ENCODE measurements around the gene THAP11. TPM values are rescaled to one million over a fixed set of nuclear protein-coding genes. Genes with fewer than 3 reads are reported as not detected.

The THAP11 gene
- total RNA-seq, 1 donor from 2014 or later = 48.7 TPM

DNA sequence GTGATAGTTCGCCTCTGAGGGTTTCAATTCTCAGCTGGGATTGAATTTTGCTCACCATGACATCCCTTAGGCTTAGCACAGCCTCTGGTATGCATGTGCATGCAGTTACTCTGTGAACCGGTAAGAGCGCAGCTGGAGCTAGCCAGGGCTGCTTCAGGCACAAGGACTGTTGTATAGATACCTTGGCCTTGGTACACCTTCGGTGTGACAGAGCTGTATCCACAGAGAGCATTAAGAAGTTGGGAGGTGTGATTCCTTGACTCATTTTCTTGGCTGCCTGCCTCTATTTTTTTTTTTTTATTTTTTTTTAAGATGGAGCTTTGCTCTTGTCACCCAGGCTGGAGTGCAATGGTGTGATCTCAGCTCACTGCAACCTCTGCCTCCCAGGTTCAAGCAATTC lies 2.4 kb downstream of the THAP11 start:
- H3K27me3 Mint-ChIP-seq = no peaks in the 10 kb centered on the region
- peaks cover 14% of the 10 kb centered on the region for H3K36me3 Mint-ChIP-seq (ENCODE audit: low read depth)
- H3K4me3 Mint-ChIP-seq = peak overlapping the region; percentile 88
- H3K27ac Mint-ChIP-seq = peak overlapping the region; percentile 48
- no peak for DNase-seq
- H3K4me1 Mint-ChIP-seq = peaks cover 34% of the 10 kb centered on the region
- intact Hi-C loops (cut with micrococcal nuclease) = loop anchor here (10.0 kb wide), 1 partner anchor 600 kb away; the partner anchor contains the start of genes FHOD1 and SLC9A5
- H3K9me3 Mint-ChIP-seq = no peaks in the 10 kb centered on the region

DNA sequence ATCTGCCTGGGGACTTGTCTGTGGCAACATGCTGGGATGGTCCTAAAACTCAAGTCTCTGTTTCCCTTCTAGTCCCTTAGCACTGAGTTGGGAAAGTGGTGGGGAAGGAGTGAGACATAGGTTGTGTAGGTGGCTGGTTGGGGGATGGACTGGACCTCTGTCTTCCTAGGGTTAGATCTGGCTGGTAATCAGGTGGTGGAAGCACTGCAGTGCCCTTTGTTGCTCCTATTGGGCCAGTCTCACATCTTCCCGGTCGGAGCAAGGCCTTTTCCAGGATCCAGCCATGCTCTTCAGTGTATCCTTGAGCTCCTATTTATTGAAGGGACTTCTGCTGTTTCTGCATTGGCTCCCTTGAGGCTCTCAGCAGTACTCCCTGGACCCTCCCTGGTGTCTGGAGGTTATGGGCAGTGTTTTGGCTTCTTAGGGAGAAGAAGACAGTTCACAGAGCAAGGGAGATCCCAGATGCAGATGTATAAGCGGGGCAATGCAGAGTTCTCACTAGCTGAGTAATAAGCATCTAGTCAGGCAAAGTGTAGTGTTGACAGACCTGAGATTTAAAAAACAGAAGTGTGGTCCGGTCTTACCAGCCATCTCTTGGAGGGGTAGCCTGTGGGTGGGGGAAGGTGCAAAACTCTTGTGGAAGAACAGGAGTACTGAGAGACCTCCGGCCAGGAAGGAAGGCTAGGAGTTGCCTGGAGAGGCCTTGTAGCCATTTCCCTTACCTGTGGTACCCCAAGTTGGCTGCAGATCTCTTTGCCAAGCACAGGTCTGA lies 3.4 kb downstream of the THAP11 start:
- H3K9me3 Mint-ChIP-seq = no peaks in the 10 kb centered on the region
- peak overlapping the region; percentile 85 for H3K27ac Mint-ChIP-seq
- H3K4me1 Mint-ChIP-seq = peaks cover 34% of the 10 kb centered on the region
- H3K27me3 Mint-ChIP-seq = no peaks in the 10 kb centered on the region
- peak; percentile 70 for DNase-seq
- intact Hi-C loops (cut with micrococcal nuclease) = loop anchor here (1.0 to 10.0 kb wide), 8 partner anchors 12 to 601 kb away; partner anchors contain the start of genes ACD, FHOD1, GFOD2 and NFATC3
- H3K36me3 Mint-ChIP-seq (ENCODE audit: low read depth) = peaks cover 17% of the 10 kb centered on the region
- H3K4me3 Mint-ChIP-seq = peak overlapping the region; percentile 89

DNA sequence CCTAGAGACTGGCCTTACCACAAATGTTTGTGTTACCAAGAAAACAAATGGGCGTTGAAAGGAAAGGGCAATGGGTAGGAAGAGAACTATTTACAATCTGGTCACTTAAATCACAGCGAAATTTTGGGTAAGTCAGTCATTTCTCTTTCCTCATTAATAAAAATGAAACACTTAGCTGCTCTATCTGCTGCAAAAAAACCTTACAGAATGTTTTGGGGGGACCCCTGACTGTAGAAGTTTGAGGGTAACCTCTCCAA lies 3.9 kb downstream of the THAP11 start:
- Mint-ChIP-seq H3K4me3 (peak overlapping the region; percentile 89), H3K27ac (peak overlapping the region; percentile 85), H3K27me3 (no peaks in the 10 kb centered on the region), H3K4me1 (peaks cover 34% of the 10 kb centered on the region), H3K9me3 (no peaks in the 10 kb centered on the region), H3K36me3 (ENCODE audit: low read depth) (peaks cover 17% of the 10 kb centered on the region)
- no peak for DNase-seq
- intact Hi-C loops (cut with micrococcal nuclease) = loop anchor here (1.0 to 10.0 kb wide), 8 partner anchors 13 to 601 kb away; partner anchors contain the start of genes ACD, FHOD1, GFOD2 and NFATC3

DNA sequence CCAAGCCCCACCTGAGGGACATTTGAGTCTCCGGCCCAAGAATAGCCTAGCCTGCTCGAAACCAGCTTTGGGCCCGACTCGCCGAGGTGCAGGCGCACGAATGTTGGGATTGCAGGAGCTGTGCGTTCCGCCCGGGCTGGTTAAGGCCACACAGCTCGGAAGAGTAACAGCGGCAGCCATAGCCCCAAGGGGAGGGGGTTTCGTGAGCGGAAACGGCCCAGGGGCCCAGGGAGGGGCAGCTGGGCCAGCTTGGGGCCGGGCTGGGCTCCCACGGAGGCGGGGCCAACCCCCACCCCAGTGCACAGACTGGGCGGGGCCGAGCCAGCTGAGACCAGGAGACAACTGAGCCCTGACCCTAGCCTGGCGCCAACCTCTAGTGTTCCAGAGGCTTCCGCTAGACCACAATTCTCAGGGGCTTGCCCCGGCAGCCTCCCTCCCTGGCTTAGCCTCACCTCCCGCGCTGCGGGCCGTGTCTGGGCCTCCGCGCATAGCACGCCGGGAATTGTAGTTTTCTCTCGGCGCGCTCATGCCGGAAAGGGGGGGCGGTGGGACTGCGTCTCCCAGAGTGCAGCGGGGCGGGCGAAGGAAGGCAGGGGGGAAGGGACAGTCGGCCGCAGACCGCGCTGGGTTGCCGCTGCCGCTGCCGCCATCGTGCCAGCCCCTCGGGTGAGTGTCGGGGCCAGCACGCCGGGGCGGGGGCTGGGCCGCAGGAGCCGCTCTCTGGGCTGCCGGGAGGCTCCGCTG lies 4.4 kb downstream of the THAP11 start, which contains the start of gene NUTF2:
TSS of gene NUTF2 (plus strand) at position 614 of the 744 bp plus-strand sequence. CDS start 18,198 bp downstream, outside the sequence.
- Mint-ChIP-seq H3K9me3 (no peaks in the 10 kb centered on the region), H3K27ac (peak within 1 kb of the TSS; percentile 88), H3K36me3 (ENCODE audit: low read depth) (peaks cover 17% of the 10 kb centered on the region), H3K4me1 (peaks cover 32% of the 10 kb centered on the region), H3K4me3 (peak within 1 kb of the TSS; percentile 93), H3K27me3 (no peaks in the 10 kb centered on the region)
- intact Hi-C loops (cut with micrococcal nuclease) = loop anchor here (1.0 to 10.0 kb wide), 9 partner anchors 13 to 602 kb away; partner anchors contain the start of genes ACD, EDC4, FHOD1 and GFOD2
- DNase-seq = peak; percentile 99

DNA sequence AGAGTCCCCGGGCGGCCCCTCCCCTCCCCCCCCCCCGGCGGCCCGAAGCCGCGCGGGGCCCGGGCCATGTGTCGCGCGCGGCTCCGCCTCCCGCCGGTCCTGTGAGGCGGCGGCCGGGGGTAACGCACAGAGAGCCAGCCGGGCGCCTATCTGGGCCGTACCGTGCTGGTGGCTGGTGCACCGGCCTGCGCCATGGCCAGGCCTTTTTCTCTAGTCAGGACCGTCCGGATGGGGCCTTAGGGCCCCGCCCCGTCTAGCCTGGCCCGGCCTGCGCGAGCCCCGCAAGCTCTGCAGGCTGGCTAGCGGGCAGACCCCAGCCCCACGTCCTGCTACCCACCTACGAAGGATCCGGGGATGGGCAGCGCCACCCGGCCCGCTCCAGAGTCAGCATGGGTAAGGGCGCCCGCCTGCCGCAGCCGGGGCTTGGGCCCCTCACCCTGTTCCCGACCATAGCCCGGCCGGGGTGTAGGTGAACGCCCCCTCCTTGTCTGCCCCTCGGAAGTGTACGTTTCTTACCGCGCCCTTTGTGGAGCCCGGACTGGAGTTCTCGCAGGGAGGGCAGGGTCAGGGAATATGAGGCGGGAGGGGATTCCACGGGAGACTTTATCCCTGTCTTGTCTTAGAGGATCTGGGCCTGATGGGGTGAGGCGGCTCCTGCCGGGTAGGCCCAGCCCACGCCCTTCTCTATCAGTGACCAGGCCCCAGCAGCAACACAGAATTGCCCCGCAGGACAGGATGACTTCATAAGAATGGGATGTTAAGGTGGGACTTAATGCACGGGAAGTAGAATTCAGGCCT lies 5.1 kb downstream of the THAP11 start, which contains the start of gene CENPT:
TSS of gene CENPT (minus strand) at position 630 of the 798 bp plus-strand sequence. CDS start 13,834 bp downstream, outside the sequence.
- DNase-seq = no peak
- Mint-ChIP-seq H3K4me3 (peak within 1 kb of the TSS; percentile 93), H3K27ac (peak within 1 kb of the TSS; percentile 88), H3K27me3 (no peaks in the 10 kb centered on the region), H3K4me1 (peaks cover 29% of the 10 kb centered on the region), H3K9me3 (no peaks in the 10 kb centered on the region), H3K36me3 (ENCODE audit: low read depth) (peaks cover 17% of the 10 kb centered on the region)
- intact Hi-C loops (cut with micrococcal nuclease) = loop anchor here (1.0 to 10.0 kb wide), 3 partner anchors 26 to 602 kb away; partner anchors contain the start of genes ACD, EDC4, FHOD1 and PARD6A

DNA sequence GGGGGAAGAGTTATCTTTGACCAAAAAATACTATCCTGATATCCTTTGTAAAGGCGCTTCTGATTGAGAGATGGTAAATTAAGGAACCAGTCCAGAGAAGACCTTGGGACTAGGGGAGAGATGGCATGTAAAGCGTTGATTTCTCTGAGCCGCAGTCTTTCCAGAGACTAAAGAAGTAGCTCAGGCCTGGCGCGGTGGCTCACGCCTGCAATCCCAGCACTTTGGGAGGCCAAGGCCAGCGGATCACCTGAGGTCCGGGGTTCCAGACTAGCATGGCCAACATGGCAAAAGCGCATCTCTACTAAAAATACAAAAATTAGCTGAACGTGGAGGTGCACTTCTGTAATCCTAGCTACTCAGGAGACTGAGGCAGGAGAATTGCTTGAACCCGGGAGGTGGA lies 6.0 kb downstream of the THAP11 start:
- no peak for DNase-seq
- H3K4me1 Mint-ChIP-seq = peaks cover 29% of the 10 kb centered on the region
- H3K27me3 Mint-ChIP-seq = no peaks in the 10 kb centered on the region
- H3K4me3 Mint-ChIP-seq = peak overlapping the region; percentile 93
- intact Hi-C loops (cut with micrococcal nuclease) = loop anchor here (10.0 kb wide), 1 partner anchor 603 kb away; the partner anchor contains the start of genes FHOD1 and SLC9A5
- H3K27ac Mint-ChIP-seq = peak overlapping the region; percentile 88
- H3K36me3 Mint-ChIP-seq (ENCODE audit: low read depth) = peaks cover 17% of the 10 kb centered on the region
- H3K9me3 Mint-ChIP-seq = no peaks in the 10 kb centered on the region

DNA sequence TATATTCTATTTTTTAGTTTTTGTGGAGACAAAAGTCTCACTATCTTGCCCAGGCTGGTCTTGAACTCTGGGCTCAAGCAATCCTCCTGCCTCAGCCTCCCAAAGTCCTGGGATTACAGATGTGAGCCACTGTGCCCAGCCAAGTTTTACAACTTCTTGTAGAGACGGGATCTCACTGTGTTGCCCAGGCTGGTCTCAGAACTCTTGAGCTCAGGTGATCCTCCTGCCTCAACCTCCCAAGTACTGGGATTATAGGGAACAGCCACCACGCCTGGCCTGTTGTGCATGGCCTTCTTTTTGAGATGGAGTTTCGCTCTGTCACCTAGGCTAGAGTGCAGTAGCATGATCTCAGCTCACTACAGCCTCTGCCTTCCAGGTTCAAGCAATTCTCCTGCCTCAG lies 11.6 kb downstream of the THAP11 start:
- intact Hi-C loops (cut with micrococcal nuclease) = no loop called here
- no peak overlapping the region for H3K27ac Mint-ChIP-seq
- no peaks in the 10 kb centered on the region for H3K27me3 Mint-ChIP-seq
- peaks cover 8% of the 10 kb centered on the region for H3K36me3 Mint-ChIP-seq (ENCODE audit: low read depth)
- H3K4me3 Mint-ChIP-seq = no peak overlapping the region
- peaks cover 22% of the 10 kb centered on the region for H3K4me1 Mint-ChIP-seq
- no peak for DNase-seq
- no peaks in the 10 kb centered on the region for H3K9me3 Mint-ChIP-seq

DNA sequence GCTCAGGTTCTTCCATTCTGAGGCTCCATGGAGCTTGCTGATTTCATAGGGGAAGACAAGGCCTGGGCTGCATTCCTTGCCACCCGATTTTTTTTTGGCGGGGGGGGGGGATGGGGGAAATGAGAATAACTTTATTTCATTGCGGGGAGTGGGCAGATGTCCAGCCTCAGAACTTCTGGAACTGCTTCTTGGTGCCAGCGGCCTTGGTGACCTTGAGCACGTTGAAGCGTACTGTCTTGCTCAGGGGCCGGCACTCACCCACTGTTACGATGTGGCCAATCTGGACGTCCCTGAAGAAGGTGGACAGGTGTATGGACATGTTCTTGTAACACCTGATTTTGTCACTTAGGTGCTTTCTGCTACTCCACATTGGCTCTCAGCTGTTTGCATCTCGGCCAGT lies 13.7 kb downstream of the THAP11 start:
- Mint-ChIP-seq H3K4me3 (no peak overlapping the region), H3K9me3 (no peaks in the 10 kb centered on the region), H3K27me3 (no peaks in the 10 kb centered on the region), H3K4me1 (peaks cover 22% of the 10 kb centered on the region), H3K36me3 (ENCODE audit: low read depth) (peaks cover 6% of the 10 kb centered on the region), H3K27ac (no peak overlapping the region)
- intact Hi-C loops (cut with micrococcal nuclease) = no loop called here
- DNase-seq = no peak

DNA sequence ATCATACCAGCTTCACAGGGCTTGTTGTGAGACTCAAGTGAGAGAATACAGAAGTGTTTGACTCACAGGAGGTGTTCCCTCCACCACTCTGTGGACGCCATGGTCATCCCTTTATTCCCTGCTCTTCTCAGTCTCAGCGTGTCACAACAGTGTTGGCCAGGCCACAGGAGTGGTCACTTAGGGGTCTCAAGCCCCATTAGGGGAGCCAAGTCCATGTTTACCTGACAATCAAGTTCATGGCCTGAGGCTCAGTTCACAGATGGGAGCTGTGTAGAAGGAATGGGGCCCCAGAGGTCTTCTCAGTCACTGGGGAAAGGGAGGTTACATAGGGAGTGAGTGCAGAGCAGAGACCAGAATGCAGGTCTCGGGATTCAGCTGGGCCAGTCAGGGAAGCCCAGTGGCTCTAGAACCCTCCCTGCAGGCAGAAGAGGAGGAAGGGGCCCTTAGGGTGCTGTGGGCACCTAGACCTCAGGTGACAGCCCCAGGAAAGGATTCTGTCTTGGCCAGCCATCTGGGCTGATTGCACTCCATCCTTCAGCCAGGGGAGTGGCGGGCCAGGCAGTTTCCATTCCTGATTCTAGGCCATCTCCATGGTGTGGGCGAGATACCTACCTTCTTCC lies 14.9 kb downstream of the THAP11 start:
- H3K27ac Mint-ChIP-seq = peak overlapping the region; percentile 57
- DNase-seq = no peak
- intact Hi-C loops (cut with micrococcal nuclease) = no loop called here
- no peaks in the 10 kb centered on the region for H3K27me3 Mint-ChIP-seq
- H3K36me3 Mint-ChIP-seq (ENCODE audit: low read depth) = peaks cover 11% of the 10 kb centered on the region
- peaks cover 27% of the 10 kb centered on the region for H3K4me1 Mint-ChIP-seq
- no peaks in the 10 kb centered on the region for H3K9me3 Mint-ChIP-seq
- H3K4me3 Mint-ChIP-seq = no peak overlapping the region

DNA sequence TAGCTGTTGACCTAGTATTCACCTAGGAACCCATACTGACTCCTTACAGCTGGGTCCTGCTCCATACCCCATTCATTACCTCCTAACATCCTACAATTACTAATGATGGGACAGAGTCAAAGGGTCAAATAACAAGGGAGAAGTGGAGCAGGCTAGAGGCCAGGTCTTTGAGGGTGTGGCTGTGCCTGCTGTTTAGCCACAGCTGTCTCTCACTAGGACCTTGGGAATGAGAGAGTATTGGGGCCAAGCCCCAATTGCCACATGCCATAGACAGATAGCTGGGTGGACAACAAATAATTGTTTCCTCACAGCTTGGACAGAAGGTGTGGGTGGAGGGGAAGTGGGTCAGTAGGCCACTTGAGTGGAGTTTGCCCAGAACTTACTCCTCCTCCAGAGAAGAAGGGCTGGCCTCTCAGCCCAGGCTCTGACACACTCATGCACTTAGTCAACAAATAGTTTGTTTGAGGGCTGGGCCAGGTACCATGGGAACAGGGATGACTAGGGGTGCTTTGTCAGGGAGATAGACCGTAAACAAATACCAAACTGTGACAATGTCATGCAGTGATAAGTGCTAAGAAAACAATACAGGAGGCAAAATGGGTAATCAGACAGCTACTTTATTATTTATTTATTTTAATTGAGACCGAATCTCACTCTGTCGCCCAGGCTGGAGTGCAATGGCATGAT lies 15.6 kb downstream of the THAP11 start:
- no peaks in the 10 kb centered on the region for H3K9me3 Mint-ChIP-seq
- peaks cover 14% of the 10 kb centered on the region for H3K36me3 Mint-ChIP-seq (ENCODE audit: low read depth)
- H3K4me3 Mint-ChIP-seq = no peak overlapping the region
- DNase-seq = no peak
- peak overlapping the region; percentile 57 for H3K27ac Mint-ChIP-seq
- H3K4me1 Mint-ChIP-seq = peaks cover 27% of the 10 kb centered on the region
- no peaks in the 10 kb centered on the region for H3K27me3 Mint-ChIP-seq
- intact Hi-C loops (cut with micrococcal nuclease) = no loop called here

DNA sequence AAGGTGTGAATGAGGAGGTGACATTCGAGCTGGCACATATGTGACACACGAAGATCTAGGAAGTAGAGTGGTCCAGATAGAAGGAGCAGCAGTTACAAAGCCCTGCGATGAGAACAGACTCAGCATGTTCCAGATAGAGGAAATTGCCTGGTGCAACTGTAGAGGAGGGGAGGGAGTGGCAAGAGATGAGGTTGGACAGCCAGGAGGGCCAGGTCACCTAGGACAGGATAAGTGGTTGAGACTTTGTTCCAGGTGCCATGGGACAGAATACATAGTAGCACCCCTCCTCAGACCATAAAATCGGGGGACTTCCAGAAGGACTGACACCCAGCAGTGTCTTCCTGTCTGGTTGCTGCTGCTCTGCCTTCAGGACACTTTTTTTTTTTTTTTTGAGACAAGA lies 16.4 kb downstream of the THAP11 start:
- DNase-seq = no peak
- intact Hi-C loops (cut with micrococcal nuclease) = no loop called here
- H3K4me1 Mint-ChIP-seq = peaks cover 27% of the 10 kb centered on the region
- no peaks in the 10 kb centered on the region for H3K27me3 Mint-ChIP-seq
- peak overlapping the region; percentile 57 for H3K27ac Mint-ChIP-seq
- no peaks in the 10 kb centered on the region for H3K9me3 Mint-ChIP-seq
- no peak overlapping the region for H3K4me3 Mint-ChIP-seq
- H3K36me3 Mint-ChIP-seq (ENCODE audit: low read depth) = peaks cover 14% of the 10 kb centered on the region

DNA sequence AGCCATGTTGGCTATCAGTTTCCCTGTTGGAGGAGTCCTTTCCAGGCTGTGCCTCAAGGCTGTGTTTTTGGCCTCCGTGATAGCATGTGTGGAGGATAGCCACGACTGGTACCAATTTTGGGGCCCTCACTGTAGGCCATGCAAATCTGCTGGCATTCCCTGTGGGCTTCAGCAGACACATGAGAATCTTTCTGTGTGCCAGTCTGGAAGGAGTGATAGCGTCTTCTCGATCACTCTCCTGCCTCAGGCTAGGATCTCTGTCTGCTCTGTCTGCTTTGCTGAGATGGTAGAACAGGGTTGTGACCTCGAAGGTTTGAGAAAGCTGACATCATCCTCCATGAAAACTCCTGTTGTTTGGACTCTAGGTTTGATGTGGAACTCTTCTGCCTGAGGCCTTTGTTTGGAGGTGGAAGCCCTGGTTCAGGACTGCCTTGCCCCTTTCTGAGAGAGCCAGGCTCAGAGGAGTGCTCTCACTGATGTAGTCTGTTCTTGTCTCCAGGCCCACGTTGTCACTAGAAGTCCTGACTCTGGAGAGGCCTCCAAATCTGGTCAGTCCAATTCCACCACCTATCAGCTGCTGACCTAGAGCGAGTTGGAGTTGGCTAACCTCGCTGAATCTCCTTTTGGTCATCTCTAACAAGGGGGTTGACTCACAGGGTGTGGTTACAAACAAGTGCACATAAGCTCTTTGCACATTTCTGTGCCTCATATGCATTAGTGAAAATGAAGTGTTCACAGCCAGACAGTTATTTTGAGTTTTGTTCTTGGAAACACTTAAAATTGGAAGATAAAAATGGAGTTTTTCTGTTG lies 18.7 kb downstream of the THAP11 start:
- H3K4me1 Mint-ChIP-seq = peaks cover 22% of the 10 kb centered on the region
- no peak for DNase-seq
- H3K27me3 Mint-ChIP-seq = no peaks in the 10 kb centered on the region
- H3K27ac Mint-ChIP-seq = peak overlapping the region; percentile 15
- peaks cover 22% of the 10 kb centered on the region for H3K36me3 Mint-ChIP-seq (ENCODE audit: low read depth)
- no peak overlapping the region for H3K4me3 Mint-ChIP-seq
- intact Hi-C loops (cut with micrococcal nuclease) = no loop called here
- no peaks in the 10 kb centered on the region for H3K9me3 Mint-ChIP-seq

Data from activated CD4-positive, alpha-beta T cell treated with anti-CD3 and anti-CD28 coated beads, Interleukin-2, amount 10 ng/mL, durations not matched to agents 24 days and 14 days (primary cell).